Skin epidermis (tissue), 12 donors: ENCODE measurements around the gene CELF2.
"Not testable (repeated sequence)": the region's sequence is repeated elsewhere in the genome, so short reads cannot be mapped to it uniquely, and the experiment has no call there.

ENCODE experiments used
- H3K27ac ChIP-seq, 21 experiments: fragments of 200-600 bp; sonication (generic) in 11 of 21; one replicate each; pipeline ENCODE4 v1.5.0; 2020; ENCODE audit warnings: mild to moderate bottlenecking in 3 of 21, inconsistent platforms in 2 of 21, moderate library complexity in 2 of 21
- H3K4me3 ChIP-seq, 7 experiments: fragments of 200-600 bp; sonication (generic) in 2 of 7; one replicate each; pipeline ENCODE4 v1.5.0; 2020; ENCODE audit warnings: inconsistent platforms in 2 of 7, mild to moderate bottlenecking in 2 of 7, moderate library complexity in 1 of 7

The CELF2 gene

DNA sequence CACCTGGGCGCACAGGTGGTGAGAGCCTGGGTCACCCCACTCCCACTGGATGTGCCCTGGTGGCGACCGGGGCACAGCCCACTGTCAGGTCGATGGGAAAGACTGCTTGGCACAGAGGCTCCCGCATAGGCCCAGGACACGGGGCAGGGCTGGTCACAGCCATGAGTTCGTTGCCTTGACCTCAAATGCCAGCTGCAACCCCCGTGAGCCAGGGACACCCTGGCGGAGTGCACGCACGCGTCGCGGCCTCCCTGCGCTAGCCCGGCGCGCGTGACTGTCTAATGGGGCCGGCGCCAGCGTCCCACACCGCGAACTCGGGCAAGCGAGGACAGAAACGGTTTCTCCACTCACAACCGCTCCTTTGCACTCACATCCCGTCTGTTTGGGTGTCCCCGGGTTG is 326.4 kb downstream of the CELF2 start:
- H3K27ac ChIP-seq = no peak overlapping the region

DNA sequence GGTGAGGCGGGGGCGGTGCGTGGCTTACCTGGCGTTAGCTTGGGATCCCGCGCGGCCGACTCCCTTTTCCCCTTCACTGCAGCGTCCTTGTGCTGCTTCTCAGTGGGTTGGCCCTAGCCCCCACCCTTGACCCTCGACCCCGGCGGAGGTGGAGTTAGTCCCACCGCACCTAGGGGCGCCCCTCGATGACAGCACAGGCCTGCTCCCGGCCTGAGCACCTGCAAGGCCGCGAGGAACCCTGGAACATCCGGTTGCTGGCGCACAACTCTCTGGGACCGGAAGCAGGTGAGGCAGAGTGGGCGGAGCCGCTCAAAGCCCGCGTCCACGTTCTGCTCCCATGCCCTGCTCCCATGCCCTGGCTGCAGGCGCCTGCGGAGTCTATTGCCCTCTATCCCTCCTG is 326.9 kb downstream of the CELF2 start:
- Histone ChIP-seq H3K27ac (peak overlapping the region in 2 of 21 experiments; percentile 20 to 26), H3K4me3 (no peak overlapping the region)

More for the DNA sequence above, 326.4 kb downstream of the CELF2 start:
- H3K4me3 ChIP-seq = no peak overlapping the region

GRCh38 chr10:11345224-11346054 is 327.8 kb downstream of the CELF2 start:
- peak overlapping the region in 2 of 21 experiments; percentile 20 to 26 for H3K27ac ChIP-seq
- H3K4me3 ChIP-seq = no peak overlapping the region

- H3K4me3 ChIP-seq, H3K27ac ChIP-seq: not testable (repeated sequence)
Measured at GRCh38 chr10:11347580-11347979, 329.9 kb downstream of the CELF2 start.

- Histone ChIP-seq H3K27ac (no peak overlapping the region), H3K4me3 (no peak overlapping the region)
Measured at GRCh38 chr10:11351801-11352200, 334.1 kb downstream of the CELF2 start.

GRCh38 chr10:11353006-11353896 is 335.6 kb downstream of the CELF2 start:
- Histone ChIP-seq H3K27ac (no peak overlapping the region), H3K4me3 (no peak overlapping the region)

DNA sequence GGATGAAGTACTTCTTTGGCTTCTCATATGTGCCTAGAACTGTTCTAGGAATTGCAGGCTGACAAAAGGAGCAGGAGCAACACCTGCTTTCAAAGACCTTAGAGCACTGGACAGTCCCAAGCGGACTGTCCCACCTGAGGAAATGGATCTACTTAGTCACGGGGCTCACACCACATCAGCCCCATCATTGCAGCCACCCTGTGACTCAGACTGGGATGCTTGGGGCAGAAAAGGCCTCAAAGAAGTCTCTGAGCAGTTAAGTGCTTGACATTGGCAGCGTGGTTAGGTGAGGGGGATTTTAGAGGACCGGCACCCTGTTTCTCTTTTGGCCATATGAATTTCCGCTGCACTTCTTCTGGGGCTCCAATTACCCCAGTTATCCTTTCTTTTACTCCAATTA is 337.2 kb downstream of the CELF2 start:
- Histone ChIP-seq H3K4me3 (no peak overlapping the region), H3K27ac (no peak overlapping the region)

- H3K4me3 ChIP-seq = no peak overlapping the region
- no peak overlapping the region for H3K27ac ChIP-seq
Measured at GRCh38 chr10:11355592-11355991, 337.9 kb downstream of the CELF2 start.

- Histone ChIP-seq H3K4me3 (no peak overlapping the region), H3K27ac (no peak overlapping the region)
Measured at GRCh38 chr10:11357439-11357838, 339.8 kb downstream of the CELF2 start.

DNA sequence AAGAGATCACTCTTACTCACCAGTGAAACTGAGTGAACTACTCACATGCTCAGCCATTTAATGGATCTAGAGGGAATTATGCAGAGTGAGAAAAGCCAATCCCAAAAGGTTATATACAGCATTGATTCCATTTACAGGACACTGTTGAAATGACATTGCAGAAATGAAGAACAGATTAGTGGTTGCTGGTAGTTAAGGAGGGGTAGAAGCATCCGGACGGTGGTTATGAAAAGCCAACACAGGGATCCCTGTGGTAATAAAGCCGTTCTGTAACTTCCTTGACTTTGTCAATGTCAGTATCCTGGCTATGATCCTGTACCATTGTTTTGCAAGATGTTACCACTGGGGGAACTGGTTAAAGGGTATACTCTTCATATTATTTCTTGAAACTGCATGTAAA is 340.3 kb downstream of the CELF2 start:
- Histone ChIP-seq H3K4me3 (no peak overlapping the region), H3K27ac (no peak overlapping the region)

- no peak overlapping the region for H3K27ac ChIP-seq
- no peak overlapping the region for H3K4me3 ChIP-seq
Measured at GRCh38 chr10:11358923-11359575, 341.4 kb downstream of the CELF2 start.

- no peak overlapping the region for H3K27ac ChIP-seq
- no peak overlapping the region for H3K4me3 ChIP-seq
Measured at GRCh38 chr10:11359869-11360268, 342.2 kb downstream of the CELF2 start.

GRCh38 chr10:11363497-11363896 is 345.8 kb downstream of the CELF2 start:
- Histone ChIP-seq H3K27ac (no peak overlapping the region), H3K4me3 (no peak overlapping the region)

GRCh38 chr10:11364241-11364640 is 346.6 kb downstream of the CELF2 start:
- H3K27ac ChIP-seq = no peak overlapping the region
- H3K4me3 ChIP-seq = no peak overlapping the region

DNA sequence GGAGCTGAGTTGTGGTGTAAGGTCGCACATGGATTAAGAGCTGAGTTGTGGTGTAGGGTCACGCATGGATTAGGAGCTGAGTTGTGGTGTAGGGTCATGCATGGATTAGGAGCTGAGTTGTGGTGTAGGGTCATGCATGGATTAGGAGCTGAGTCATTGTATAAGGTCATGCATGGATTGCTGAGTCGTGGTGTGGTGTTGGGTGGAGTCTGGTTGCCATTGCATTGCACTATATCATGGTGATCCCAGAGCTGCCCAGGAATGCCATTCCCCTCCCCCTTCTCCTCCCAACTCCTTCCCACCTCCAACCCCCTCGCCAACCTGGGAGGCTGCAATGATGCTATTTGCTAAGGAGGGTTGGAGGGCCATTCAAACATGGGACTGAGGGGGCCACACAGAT is 349.2 kb downstream of the CELF2 start:
- H3K27ac ChIP-seq = not testable (repeated sequence)

DNA sequence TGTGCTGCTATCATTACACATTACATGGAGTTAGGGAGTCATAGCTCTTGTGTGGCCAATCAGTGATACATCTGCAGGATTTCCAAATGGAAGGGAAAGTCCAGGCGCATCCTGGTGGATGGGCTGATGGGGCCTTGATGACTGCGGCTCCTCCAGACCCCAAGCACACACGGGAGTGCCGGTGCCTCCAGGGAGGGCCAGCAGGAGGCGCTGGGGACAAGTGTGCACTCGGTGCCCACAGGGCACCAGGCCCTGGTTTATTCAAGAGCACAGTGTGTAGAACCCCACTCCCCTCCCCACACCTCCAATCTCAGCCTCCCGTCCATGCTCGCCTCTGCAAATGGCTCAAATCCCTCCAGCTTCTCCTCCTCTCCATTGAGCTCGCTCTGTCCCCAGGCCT is 349.8 kb downstream of the CELF2 start:
- no peak overlapping the region for H3K27ac ChIP-seq
- H3K4me3 ChIP-seq = no peak overlapping the region

More for the DNA sequence above, 349.2 kb downstream of the CELF2 start:
- H3K4me3 ChIP-seq = not testable (repeated sequence)

DNA sequence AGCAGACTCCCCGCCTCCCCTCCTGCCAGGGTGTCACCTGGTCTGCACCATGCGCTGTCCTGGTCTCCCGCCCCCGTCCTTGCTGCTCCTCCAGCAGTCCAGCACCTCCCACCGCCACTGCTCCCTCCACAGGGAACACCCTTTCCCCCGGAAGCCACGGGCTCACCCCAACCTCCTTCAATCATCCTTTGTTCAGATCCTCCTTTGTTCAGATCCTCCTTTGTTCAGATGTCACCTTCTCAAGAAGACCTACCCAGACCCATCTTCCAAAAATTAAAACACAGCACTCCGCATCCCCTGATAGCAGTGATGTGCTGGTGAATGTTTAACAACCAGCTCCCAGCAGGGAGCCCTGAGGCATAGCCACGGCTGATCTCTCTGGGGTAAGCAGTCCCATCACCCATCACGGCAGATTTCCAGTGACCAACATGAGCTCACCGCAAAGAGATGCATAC is 356.1 kb downstream of the CELF2 start:
- Histone ChIP-seq H3K4me3 (no peak overlapping the region), H3K27ac (no peak overlapping the region)

- Histone ChIP-seq H3K4me3 (no peak overlapping the region), H3K27ac (no peak overlapping the region)
Measured at GRCh38 chr10:11377267-11377666, 359.6 kb downstream of the CELF2 start.

DNA sequence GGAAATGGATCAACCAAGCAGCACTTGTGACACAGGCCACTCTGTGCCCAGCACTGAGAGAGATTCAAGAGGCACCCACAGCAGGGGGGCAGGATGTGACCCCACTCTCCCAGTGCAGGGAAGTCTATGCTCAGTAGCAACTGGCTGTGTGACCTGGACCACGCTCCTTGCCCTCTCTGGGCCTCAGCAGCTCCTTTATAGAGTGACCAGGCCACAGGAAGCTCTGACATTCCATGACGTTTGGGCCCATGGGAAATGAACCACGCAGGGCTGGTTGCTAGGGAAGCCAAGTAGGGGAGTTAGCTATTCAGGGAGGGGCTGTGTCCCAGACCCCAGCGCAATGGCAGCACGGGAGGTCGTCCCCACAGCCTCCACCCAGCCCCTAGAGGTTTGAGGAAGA is 361.2 kb downstream of the CELF2 start:
- Histone ChIP-seq H3K27ac (no peak overlapping the region), H3K4me3 (no peak overlapping the region)

GRCh38 chr10:11379771-11380170 is 362.1 kb downstream of the CELF2 start:
- Histone ChIP-seq H3K27ac (no peak overlapping the region), H3K4me3 (no peak overlapping the region)
